SU-DHL-6 (cell line): ENCODE results near the gene C9orf78.

Experiments
- H2AFZ ChIP-seq: fragments of 200-600 bp; sonication (generic); 2 replicates; pipeline ENCODE4 v1.6.1; 2014; ENCODE audit warnings: low read depth, mild to moderate bottlenecking, moderate library complexity, mixed read lengths, antibody characterized with exemption, low read length; ENCODE audit not compliant: severe bottlenecking
- H3F3A ChIP-seq: fragments of 200-600 bp; shearing (Covaris generic); 2 replicates; pipeline ENCODE4 v1.6.0; 2016; ENCODE audit warnings: antibody characterized with exemption, mild to moderate bottlenecking; ENCODE audit not compliant: insufficient read depth
- H3K27ac ChIP-seq: fragments of 200-600 bp; sonication (generic); 2 replicates; pipeline ENCODE4 v1.5.1; 2016; ENCODE audit warnings: low read depth, mild to moderate bottlenecking, low read length, moderate library complexity, mixed read lengths
- H3K27me3 ChIP-seq: fragments of 200-600 bp; sonication (generic), shearing (Covaris generic); 2 replicates; pipeline ENCODE4 v1.6.0; 2014; ENCODE audit warnings: mild to moderate bottlenecking, low read length
- H3K36me3 ChIP-seq: fragments of 200-600 bp; sonication (generic); 2 replicates; pipeline ENCODE4 v1.6.1; 2014; ENCODE audit warnings: mild to moderate bottlenecking, low read length, mixed read lengths
- H3K4me2 ChIP-seq: fragments of 300-600, 200-600 bp; shearing (Covaris generic), sonication (generic); 2 replicates; pipeline ENCODE4 v1.6.0; 2014; ENCODE audit warnings: low read length, low read depth, mild to moderate bottlenecking; ENCODE audit not compliant: poor library complexity, severe bottlenecking
- H3K4me3 ChIP-seq: fragments of 200-600 bp; sonication (generic); 2 replicates; pipeline ENCODE4 v1.5.1; 2014; ENCODE audit warnings: antibody characterized with exemption, low read length, mild to moderate bottlenecking, mixed read lengths; ENCODE audit not compliant: insufficient read depth, poor library complexity, severe bottlenecking
- H3K79me2 ChIP-seq: fragments of 200-600 bp; sonication (generic); 2 replicates; pipeline ENCODE4 v1.6.1; 2014; ENCODE audit warnings: mild to moderate bottlenecking, low read length, moderate library complexity; ENCODE audit not compliant: insufficient read depth
- H3K9ac ChIP-seq: fragments of 200-600 bp; sonication (generic); 2 replicates; pipeline ENCODE4 v1.7.0; 2014; ENCODE audit warnings: mild to moderate bottlenecking, low read length
- H3K9me2 ChIP-seq: fragments of 200-600 bp; sonication (generic); replicated peaks from 2 replicates; pipeline ENCODE4 v1.6.1; 2014; ENCODE audit warnings: low read length; ENCODE audit not compliant: insufficient read depth
- H3K9me3 ChIP-seq: fragments of 200-600 bp; sonication (generic); 2 replicates; pipeline ENCODE4 v1.6.1; 2014; ENCODE audit warnings: low read length, mixed read lengths; ENCODE audit not compliant: insufficient read depth
- H4K20me1 ChIP-seq: fragments of 200-600 bp; sonication (generic); 2 replicates; pipeline ENCODE4 v1.6.1; 2014; ENCODE audit warnings: low read depth, mild to moderate bottlenecking, antibody characterized with exemption, low read length, moderate library complexity, mixed read lengths
- CTCF ChIP-seq: fragments of 200-600 bp; sonication (generic); IDR thresholded peaks from one replicate; pipeline ENCODE4 v1.5.1; 2017; ENCODE audit warnings: antibody characterized with exemption, mild to moderate bottlenecking, low read length, moderate library complexity; ENCODE audit not compliant: insufficient read depth, poor library complexity, severe bottlenecking
- EZH2phosphoT487 ChIP-seq: fragments of 200-600 bp; sonication (generic), shearing (Covaris generic); conservative IDR thresholded peaks from 2 replicates; pipeline ENCODE4 v1.6.1; 2018; ENCODE audit warnings: mild to moderate bottlenecking, antibody characterized with exemption, low read length, moderate library complexity, mixed read lengths

C9orf78 gene

DNA sequence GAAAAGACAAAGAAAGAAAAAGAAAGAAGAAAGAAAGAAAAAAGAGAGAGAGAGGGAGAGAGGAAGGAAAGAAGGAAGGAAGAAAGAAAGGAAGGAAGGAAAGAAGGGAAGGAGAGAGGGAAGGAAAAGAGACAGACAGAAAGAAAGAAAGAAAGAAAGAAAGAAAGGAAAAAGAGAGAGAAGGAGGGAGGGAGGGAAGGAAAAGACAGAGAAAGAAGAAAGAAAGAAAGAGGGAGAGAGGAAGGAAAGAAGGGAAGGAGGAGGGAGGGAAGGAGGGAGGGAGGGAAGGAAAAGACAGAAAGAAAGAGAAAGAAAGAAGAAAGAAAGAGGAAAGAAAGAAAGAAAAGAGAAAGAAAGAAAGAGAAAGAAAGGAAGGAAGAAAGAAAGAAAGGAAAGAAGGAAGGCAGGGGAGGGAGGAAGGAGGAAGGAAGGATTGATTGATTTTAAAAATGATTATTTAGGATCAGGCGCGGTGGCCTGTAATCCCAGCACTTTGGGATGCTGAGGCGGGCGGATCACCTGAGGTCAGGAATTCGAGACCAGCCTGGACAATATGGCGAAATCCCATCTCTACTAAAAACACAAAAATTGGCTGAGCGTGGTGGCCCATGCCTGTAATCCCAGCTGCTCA is 55.4 kb downstream of the C9orf78 start:
- no peaks in the 10 kb centered on the region for H3F3A ChIP-seq
- H4K20me1 ChIP-seq: no peaks in the 10 kb centered on the region
- no peaks in the 10 kb centered on the region for H3K9me3 ChIP-seq
- H3K27me3 ChIP-seq: no peaks in the 10 kb centered on the region; the same call in 1 of the 2 replicates
- H3K79me2 ChIP-seq: no peaks in the 10 kb centered on the region
- no peak overlapping the region for H3K4me3 ChIP-seq
- H3K27ac ChIP-seq: no peak overlapping the region
- TF ChIP-seq EZH2phosphoT487: no peak
- no peak for TF ChIP-seq CTCF
- no peak overlapping the region for H3K4me2 ChIP-seq
- H3K9me2 ChIP-seq: no peaks in the 10 kb centered on the region
- no peak overlapping the region for H2AFZ ChIP-seq
- H3K36me3 ChIP-seq: no peaks in the 10 kb centered on the region
- no peak overlapping the region for H3K9ac ChIP-seq

- Histone ChIP-seq H2AFZ (no peak overlapping the region), H3F3A (no peaks in the 10 kb centered on the region), H3K9me3 (no peaks in the 10 kb centered on the region), H3K27ac (no peak overlapping the region), H4K20me1 (no peaks in the 10 kb centered on the region), H3K9me2 (no peaks in the 10 kb centered on the region), H3K79me2 (no peaks in the 10 kb centered on the region), H3K27me3 (no peaks in the 10 kb centered on the region; the same call in 1 of the 2 replicates), H3K36me3 (no peaks in the 10 kb centered on the region), H3K4me2 (no peak overlapping the region), H3K4me3 (no peak overlapping the region), H3K9ac (no peak overlapping the region)
- no peak for TF ChIP-seq CTCF
Observed at GRCh38 chr9:129778469-129778868, 56.6 kb downstream of the C9orf78 start.

DNA sequence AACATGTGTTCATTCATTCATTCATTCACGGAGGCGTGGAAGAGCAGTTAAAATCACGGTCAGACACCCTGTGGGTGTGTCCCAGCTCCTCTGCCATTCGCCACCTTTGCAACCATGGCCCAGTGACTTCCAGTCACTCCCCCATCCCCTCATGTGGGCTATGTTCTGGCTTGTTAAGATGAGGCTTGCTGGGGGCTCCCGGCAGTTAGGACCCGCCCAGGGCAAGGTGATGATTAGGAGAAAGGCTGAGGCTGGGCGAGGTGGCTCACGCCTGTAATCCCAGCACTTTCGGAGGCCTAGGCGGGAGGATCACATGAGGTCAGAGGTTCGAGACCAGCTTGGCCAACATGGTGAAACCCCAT is 57.3 kb downstream of the C9orf78 start:
- H3F3A ChIP-seq: no peaks in the 10 kb centered on the region
- no peak overlapping the region for H3K9ac ChIP-seq
- no peaks in the 10 kb centered on the region for H3K79me2 ChIP-seq
- no peaks in the 10 kb centered on the region for H3K9me2 ChIP-seq
- H3K9me3 ChIP-seq: no peaks in the 10 kb centered on the region
- no peak overlapping the region for H3K27ac ChIP-seq
- no peaks in the 10 kb centered on the region for H3K36me3 ChIP-seq
- H2AFZ ChIP-seq: no peak overlapping the region
- H3K27me3 ChIP-seq: no peaks in the 10 kb centered on the region; the same call in 1 of the 2 replicates
- no peaks in the 10 kb centered on the region for H4K20me1 ChIP-seq
- H3K4me3 ChIP-seq: no peak overlapping the region
- TF ChIP-seq EZH2phosphoT487 (no peak), CTCF (no peak)
- H3K4me2 ChIP-seq: no peak overlapping the region
